ENCODE data around the gene GALE. TPM values are rescaled to one million over a fixed set of nuclear protein-coding genes. Genes with fewer than 3 reads are reported as not detected.

Gene GALE
- total and polyA plus RNA-seq, 7 donors = 7.8 to 208 (median 11.5) TPM

GRCh38 chr1:23814016-23814415 is 13.5 kb upstream of the GALE start:
- peaks cover 0 to 6% (median 2%) of the 10 kb centered on the region in 4 donors for H3K4me1 ChIP-seq

DNA sequence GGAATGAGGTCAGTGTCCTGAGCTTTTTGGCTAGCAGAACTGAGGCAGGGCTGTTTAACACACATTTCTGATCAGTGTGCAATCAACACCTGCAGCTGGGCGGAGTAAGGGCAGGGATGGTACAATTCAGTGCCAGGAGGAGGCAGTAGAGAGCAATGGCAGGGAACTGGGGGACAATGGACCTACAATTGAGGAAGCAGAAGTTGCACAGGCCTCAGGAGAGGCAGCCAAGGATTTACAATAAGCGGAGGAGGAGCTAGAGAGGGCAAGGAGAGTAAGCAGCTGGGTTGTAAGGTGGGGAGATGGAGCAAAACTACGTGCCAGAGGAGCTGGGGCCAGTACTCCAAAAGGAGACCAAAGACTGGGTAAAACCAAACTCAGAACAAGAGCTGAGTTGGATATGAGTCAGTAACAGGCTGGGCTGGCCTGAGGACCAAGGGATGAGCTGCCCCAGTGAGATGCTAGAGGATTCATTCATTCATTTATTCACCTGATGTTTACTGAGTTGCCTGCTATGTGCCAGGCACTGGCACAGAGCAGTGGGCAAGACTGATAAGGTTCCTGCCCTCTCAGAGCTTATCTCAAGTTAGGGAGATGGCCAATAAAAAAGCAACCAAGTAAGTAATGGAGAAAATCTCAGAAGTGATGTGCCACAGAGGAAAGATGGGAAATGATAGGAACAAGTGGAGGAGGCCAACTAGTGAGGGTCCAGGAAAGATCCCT is 10.4 kb upstream of the GALE start:
- intact Hi-C loops (cut with DNase I) = loop anchor here (5.0 kb wide), 1 partner anchor 106 kb away; no protein-coding TSS in a partner anchor
- peaks cover 0 to 6% (median 2%) of the 10 kb centered on the region in 4 donors for H3K4me1 ChIP-seq
- 15 to 33% methylated on average over 3 of the region's 3 CpGs for WGBS, 2 donors
- H3K27me3 ChIP-seq = no peaks in the 10 kb centered on the region
- peaks cover 2 to 57% (median 40%) of the 10 kb centered on the region in 4 donors for H3K36me3 ChIP-seq
- peak; percentile 8 to 64 (median 34) for TF ChIP-seq CTCF (IDR thresholded peaks at IDR 0.05)
- no peak for TF ChIP-seq EP300 (IDR thresholded peaks at IDR 0.05)
- no peak for TF ChIP-seq POLR2A (IDR thresholded peaks at IDR 0.05)
- no peak overlapping the region for H3K4me3 ChIP-seq
- no peak for DNase-seq
- no peaks in the 10 kb centered on the region for H3K9me3 ChIP-seq
- no peak overlapping the region for H3K27ac ChIP-seq

More at GRCh38 chr1:23814016-23814415, 13.5 kb upstream of the GALE start:
- intact Hi-C loops (cut with DNase I) = loop anchor here (5.0 kb wide), 1 partner anchor 103 kb away; no protein-coding TSS in a partner anchor
- Histone ChIP-seq H3K36me3 (peaks cover 21 to 67% (median 52%) of the 10 kb centered on the region in 4 donors), H3K27ac (no peak overlapping the region), H3K9me3 (no peaks in the 10 kb centered on the region), H3K27me3 (no peaks in the 10 kb centered on the region), H3K4me3 (no peak overlapping the region)
- no peak for TF ChIP-seq EP300 (IDR thresholded peaks at IDR 0.05)
- no peak for TF ChIP-seq POLR2A (IDR thresholded peaks at IDR 0.05)
- DNase-seq = no peak
- 96 to 98% methylated on average over 4 of the region's 4 CpGs for WGBS, 2 donors

DNA sequence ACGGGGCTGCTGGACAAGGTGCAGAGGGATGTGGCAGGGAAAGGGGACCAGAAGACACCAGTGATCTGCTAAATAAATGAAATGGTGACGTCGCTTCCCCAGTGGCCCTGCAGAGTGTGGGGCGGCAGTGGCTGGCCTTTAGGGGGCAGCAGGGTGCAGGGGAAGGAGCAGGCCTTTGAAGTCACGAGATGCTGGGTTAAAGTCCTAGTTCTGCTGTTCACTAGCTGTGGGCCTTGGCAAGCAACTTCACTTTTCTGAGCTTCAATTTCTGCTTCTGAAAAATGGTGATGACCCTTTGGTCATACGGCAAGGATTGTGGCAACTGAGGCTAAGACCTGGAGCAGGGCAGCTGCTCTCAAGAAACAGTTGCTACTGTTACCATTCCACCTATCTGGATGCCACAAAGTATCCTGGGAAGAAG is 9.2 kb upstream of the GALE start:
- DNase-seq = peak; percentile 83
- peak; percentile 44 to 73 (median 58) for TF ChIP-seq CTCF (IDR thresholded peaks at IDR 0.05)
- TF ChIP-seq POLR2A (IDR thresholded peaks at IDR 0.05) = no peak
- peak in 1 of 4 donors; percentile 8 for TF ChIP-seq POLR2AphosphoS5 (IDR thresholded peaks at IDR 0.05)
- TF ChIP-seq EP300 (IDR thresholded peaks at IDR 0.05) = no peak
- H3K4me1 ChIP-seq = peaks cover 0 to 6% (median 2%) of the 10 kb centered on the region in 4 donors
- H3K27ac ChIP-seq = peak overlapping the region in 3 of 4 donors; percentile 10 to 58 (median 46)
- WGBS, 2 donors = 6 to 16% methylated on average over 6 of the region's 6 CpGs
- H3K36me3 ChIP-seq = peaks cover 0 to 44% (median 33%) of the 10 kb centered on the region in 4 donors
- H3K4me3 ChIP-seq = no peak overlapping the region
- H3K9me3 ChIP-seq = no peaks in the 10 kb centered on the region
- no peaks in the 10 kb centered on the region for H3K27me3 ChIP-seq
- intact Hi-C loops (cut with DNase I) = loop anchor here (5.0 to 10.0 kb wide), 2 partner anchors 55 to 108 kb away; partner anchors contain the start of gene FUCA1

GRCh38 chr1:23807453-23807852 is 6.9 kb upstream of the GALE start:
- Histone ChIP-seq H3K27me3 (no peaks in the 10 kb centered on the region), H3K27ac (no peak overlapping the region), H3K4me1 (peaks cover 0 to 6% (median 2%) of the 10 kb centered on the region in 4 donors), H3K9me3 (no peaks in the 10 kb centered on the region), H3K4me3 (no peak overlapping the region), H3K36me3 (peaks cover 0 to 35% (median 19%) of the 10 kb centered on the region in 4 donors)
- 53 to 72% methylated on average over 3 of the region's 3 CpGs for WGBS, 2 donors
- TF ChIP-seq POLR2A (IDR thresholded peaks at IDR 0.05) (no peak), CTCF (IDR thresholded peaks at IDR 0.05) (no peak), EP300 (IDR thresholded peaks at IDR 0.05) (no peak), POLR2AphosphoS5 (IDR thresholded peaks at IDR 0.05) (no peak)
- intact Hi-C loops (cut with DNase I) = loop anchor here (10.0 kb wide), 1 partner anchor 57 kb away; the partner anchor contains the start of gene FUCA1
- DNase-seq = no peak

- intact Hi-C loops (cut with DNase I) = loop anchor here (10.0 kb wide), 1 partner anchor 59 kb away; the partner anchor contains the start of gene FUCA1
These were observed 5.7 kb upstream of the GALE start for GRCh38 chr1:23806280-23806679.

More at GRCh38 chr1:23806280-23806679, 5.7 kb upstream of the GALE start:
- Histone ChIP-seq H3K4me3 (no peak overlapping the region), H3K27ac (no peak overlapping the region), H3K4me1 (peaks cover 0 to 14% (median 7%) of the 10 kb centered on the region in 4 donors), H3K9me3 (no peaks in the 10 kb centered on the region), H3K36me3 (peaks cover 0 to 28% (median 12%) of the 10 kb centered on the region in 4 donors), H3K27me3 (no peaks in the 10 kb centered on the region)
- WGBS, 2 donors = 77 to 81% methylated on average over 6 of the region's 6 CpGs
- TF ChIP-seq POLR2AphosphoS5 (IDR thresholded peaks at IDR 0.05) (no peak), EP300 (IDR thresholded peaks at IDR 0.05) (no peak), CTCF (IDR thresholded peaks at IDR 0.05) (no peak), POLR2A (IDR thresholded peaks at IDR 0.05) (no peak)
- peak; percentile 33 for DNase-seq
